ENCODE results near the gene KRTAP6-3.

KRTAP6-3 gene

DNA sequence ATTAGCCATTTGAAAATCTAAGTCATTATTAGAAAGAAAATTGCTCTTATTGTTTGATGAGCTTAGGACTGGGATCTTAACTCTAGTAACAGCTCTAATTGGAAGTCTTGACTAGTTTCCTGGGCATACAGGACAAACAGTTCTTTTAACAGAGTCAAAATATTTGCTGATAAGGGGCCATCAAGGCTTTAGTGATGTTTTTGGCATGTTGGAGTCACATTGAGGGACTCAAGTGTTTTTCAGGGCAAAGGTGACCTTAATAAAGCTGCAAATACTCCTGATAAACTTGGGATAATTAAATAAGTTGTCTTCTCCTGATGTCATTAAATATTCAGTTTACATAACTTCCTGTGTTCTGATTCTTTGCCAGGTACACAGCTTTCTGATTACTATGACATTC, 24.6 kb upstream of the KRTAP6-3 start:
- H3K4me3 ChIP-seq (ENCODE audit: low read length), result no peak overlapping the region
- TF ChIP-seq, protein P1, sequence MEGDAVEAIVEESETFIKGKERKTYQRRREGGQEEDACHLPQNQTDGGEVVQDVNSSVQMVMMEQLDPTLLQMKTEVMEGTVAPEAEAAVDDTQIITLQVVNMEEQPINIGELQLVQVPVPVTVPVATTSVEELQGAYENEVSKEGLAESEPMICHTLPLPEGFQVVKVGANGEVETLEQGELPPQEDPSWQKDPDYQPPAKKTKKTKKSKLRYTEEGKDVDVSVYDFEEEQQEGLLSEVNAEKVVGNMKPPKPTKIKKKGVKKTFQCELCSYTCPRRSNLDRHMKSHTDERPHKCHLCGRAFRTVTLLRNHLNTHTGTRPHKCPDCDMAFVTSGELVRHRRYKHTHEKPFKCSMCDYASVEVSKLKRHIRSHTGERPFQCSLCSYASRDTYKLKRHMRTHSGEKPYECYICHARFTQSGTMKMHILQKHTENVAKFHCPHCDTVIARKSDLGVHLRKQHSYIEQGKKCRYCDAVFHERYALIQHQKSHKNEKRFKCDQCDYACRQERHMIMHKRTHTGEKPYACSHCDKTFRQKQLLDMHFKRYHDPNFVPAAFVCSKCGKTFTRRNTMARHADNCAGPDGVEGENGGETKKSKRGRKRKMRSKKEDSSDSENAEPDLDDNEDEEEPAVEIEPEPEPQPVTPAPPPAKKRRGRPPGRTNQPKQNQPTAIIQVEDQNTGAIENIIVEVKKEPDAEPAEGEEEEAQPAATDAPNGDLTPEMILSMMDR (conservative IDR thresholded peaks at IDR 0.05; ENCODE audit: low read depth, low read length), result no peak

DNA sequence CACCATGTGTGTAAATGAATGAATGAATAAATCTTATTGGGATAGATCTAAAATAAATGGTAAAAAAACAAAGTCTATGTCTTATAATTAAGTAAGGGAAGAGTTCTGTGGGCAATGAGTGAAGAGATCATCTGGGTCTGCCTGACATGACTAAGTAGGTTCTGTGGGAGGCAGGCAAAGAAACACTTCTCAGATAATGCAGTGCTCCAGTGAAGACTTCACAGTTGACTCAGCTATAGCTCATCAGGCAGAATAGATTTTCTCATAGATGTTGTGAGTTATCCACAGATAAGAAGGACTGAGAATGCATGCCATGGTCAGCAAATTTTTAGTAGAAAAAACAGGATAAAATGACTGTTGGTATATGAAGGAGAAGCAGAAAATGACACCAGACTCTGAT, 14.5 kb upstream of the KRTAP6-3 start:
- TF ChIP-seq, protein P1 (conservative IDR thresholded peaks at IDR 0.05; ENCODE audit: low read depth, low read length), result no peak
- no peak overlapping the region for H3K4me3 ChIP-seq (ENCODE audit: low read length)
- no peak for DNase-seq (ENCODE audit: low read depth)

More for the DNA sequence above, 24.6 kb upstream of the KRTAP6-3 start:
- DNase-seq (ENCODE audit: low read depth), result no peak

DNA sequence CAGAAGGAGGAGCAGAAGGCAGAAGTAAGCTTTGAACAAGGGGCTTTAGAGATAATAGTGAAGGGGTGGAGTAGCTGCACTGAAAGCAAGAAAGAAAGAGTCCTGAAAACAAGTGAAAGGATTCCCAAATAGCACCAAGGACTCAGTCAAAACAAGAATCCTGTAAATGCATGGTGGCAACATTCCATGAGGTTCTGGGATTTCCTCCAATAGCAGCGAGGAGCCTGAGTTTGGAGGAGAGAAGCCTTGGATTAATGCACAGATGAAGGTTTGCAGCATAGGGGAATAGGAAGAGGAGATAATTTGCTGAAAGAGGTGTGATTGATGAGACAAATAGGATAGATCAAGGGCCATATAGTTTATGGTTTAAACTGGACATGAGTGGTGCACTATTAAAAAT, 12.9 kb upstream of the KRTAP6-3 start:
- TF ChIP-seq, protein P1 (conservative IDR thresholded peaks at IDR 0.05; ENCODE audit: low read depth, low read length), result no peak
- H3K4me3 ChIP-seq (ENCODE audit: low read length), result no peak overlapping the region
- DNase-seq (ENCODE audit: low read depth), result no peak

DNA sequence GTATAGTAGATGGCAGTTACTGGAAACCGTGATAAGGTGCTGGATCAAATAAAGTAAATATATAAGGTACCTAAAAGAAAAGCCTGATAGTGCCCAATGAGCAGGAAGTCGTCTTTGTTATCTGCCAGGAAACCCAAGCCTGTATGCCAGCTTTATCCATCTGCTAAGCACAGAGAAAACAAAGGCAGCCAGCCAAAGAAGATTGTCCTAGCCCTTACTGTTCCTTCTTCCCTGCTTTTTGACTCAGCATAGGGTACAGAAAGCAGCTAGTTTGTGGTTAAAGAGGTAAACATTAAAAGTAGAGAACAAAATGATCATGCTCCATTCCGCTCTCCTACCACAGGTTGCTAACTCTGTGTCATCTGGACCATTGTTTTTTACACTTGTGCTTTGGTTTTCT, 12.1 kb upstream of the KRTAP6-3 start:
- TF ChIP-seq, protein P1 (conservative IDR thresholded peaks at IDR 0.05; ENCODE audit: low read depth, low read length), result no peak
- no peak overlapping the region for H3K4me3 ChIP-seq (ENCODE audit: low read length)
- DNase-seq (ENCODE audit: low read depth), result no peak

DNA sequence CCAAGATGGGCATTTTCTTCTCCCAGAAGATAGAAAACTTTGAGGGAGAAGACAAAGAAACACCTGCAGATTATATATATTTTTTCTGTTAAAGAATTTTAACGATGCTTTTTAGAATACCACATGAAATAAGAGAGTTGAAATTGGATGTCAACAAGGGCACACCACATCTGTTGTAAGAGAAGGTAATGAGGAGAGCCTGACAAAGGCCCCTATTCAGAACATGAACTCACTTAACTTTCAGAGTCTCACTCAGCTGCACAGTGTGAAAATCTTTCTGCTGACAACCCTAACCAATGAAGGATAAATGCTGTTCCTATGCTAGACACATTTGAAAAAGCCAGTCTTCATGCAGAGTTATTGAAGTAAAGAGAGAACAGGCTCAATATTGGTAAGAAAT, 9.4 kb upstream of the KRTAP6-3 start:
- TF ChIP-seq, protein P1 (conservative IDR thresholded peaks at IDR 0.05; ENCODE audit: low read depth, low read length), result no peak
- no peak for DNase-seq (ENCODE audit: low read depth)
- no peak overlapping the region for H3K4me3 ChIP-seq (ENCODE audit: low read length)

DNA sequence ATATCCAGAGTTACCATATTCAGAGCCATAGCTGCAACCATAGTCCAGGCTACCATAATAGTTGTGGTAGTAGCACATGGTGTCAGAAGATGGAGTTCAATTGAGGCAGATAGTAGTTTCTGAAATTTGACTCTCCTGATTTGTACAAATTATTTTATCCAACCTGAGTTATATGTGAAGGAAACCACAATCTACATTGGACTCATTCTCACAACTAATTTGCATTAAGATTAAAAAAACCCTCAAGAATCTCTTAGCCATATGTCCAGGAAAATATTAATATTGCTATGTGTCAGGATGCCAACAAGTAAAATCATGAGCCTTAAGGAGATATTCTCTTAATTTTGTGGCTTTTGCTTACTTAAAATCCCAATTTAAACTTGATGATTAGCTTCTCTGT, 1.9 kb upstream of the KRTAP6-3 start, which contains the start of gene KRTAP22-2:
KRTAP22-2 (minus strand) TSS at position 101 of the 400 bp plus-strand sequence.
- DNase-seq (ENCODE audit: low read depth), result no peak
- no peak within 1 kb of the TSS for H3K4me3 ChIP-seq (ENCODE audit: low read length)
- TF ChIP-seq, protein P1 (conservative IDR thresholded peaks at IDR 0.05; ENCODE audit: low read depth, low read length), result no peak

GRCh38 chr21:30598802-30599201, 6.6 kb downstream of the KRTAP6-3 start, which contains the start of gene KRTAP6-2:
Gene KRTAP6-2, minus strand, starts transcription at chr21:30598902. Its CDS starts 28 bp downstream, at chr21:30598874.
- no peak within 1 kb of the TSS for H3K4me3 ChIP-seq (ENCODE audit: low read length)

More at GRCh38 chr21:30598802-30599201, 6.6 kb downstream of the KRTAP6-3 start, which contains the start of gene KRTAP6-2:
- TF ChIP-seq, protein P1 (conservative IDR thresholded peaks at IDR 0.05; ENCODE audit: low read depth, low read length), result no peak
- DNase-seq (ENCODE audit: low read depth), result no peak

Measured in retinal pigment epithelial cell (primary cell).